SU-DHL-6 (cell line): ENCODE data around the gene DIPK1B.

ENCODE experiments used
- H2AFZ ChIP-seq: fragments of 200-600 bp; sonication (generic); 2 replicates; pipeline ENCODE4 v1.6.1; 2014; ENCODE audit warnings: low read depth, mild to moderate bottlenecking, moderate library complexity, mixed read lengths, antibody characterized with exemption, low read length; ENCODE audit not compliant: severe bottlenecking
- H3F3A ChIP-seq: fragments of 200-600 bp; shearing (Covaris generic); 2 replicates; pipeline ENCODE4 v1.6.0; 2016; ENCODE audit warnings: antibody characterized with exemption, mild to moderate bottlenecking; ENCODE audit not compliant: insufficient read depth
- H3K27ac ChIP-seq: fragments of 200-600 bp; sonication (generic); 2 replicates; pipeline ENCODE4 v1.5.1; 2016; ENCODE audit warnings: low read depth, mild to moderate bottlenecking, low read length, moderate library complexity, mixed read lengths
- H3K27me3 ChIP-seq: fragments of 200-600 bp; sonication (generic), shearing (Covaris generic); 2 replicates; pipeline ENCODE4 v1.6.0; 2014; ENCODE audit warnings: mild to moderate bottlenecking, low read length
- H3K36me3 ChIP-seq: fragments of 200-600 bp; sonication (generic); 2 replicates; pipeline ENCODE4 v1.6.1; 2014; ENCODE audit warnings: mild to moderate bottlenecking, low read length, mixed read lengths
- H3K4me2 ChIP-seq: fragments of 300-600, 200-600 bp; shearing (Covaris generic), sonication (generic); 2 replicates; pipeline ENCODE4 v1.6.0; 2014; ENCODE audit warnings: low read length, low read depth, mild to moderate bottlenecking; ENCODE audit not compliant: poor library complexity, severe bottlenecking
- H3K4me3 ChIP-seq: fragments of 200-600 bp; sonication (generic); 2 replicates; pipeline ENCODE4 v1.5.1; 2014; ENCODE audit warnings: antibody characterized with exemption, low read length, mild to moderate bottlenecking, mixed read lengths; ENCODE audit not compliant: insufficient read depth, poor library complexity, severe bottlenecking
- H3K79me2 ChIP-seq: fragments of 200-600 bp; sonication (generic); 2 replicates; pipeline ENCODE4 v1.6.1; 2014; ENCODE audit warnings: mild to moderate bottlenecking, low read length, moderate library complexity; ENCODE audit not compliant: insufficient read depth
- H3K9ac ChIP-seq: fragments of 200-600 bp; sonication (generic); 2 replicates; pipeline ENCODE4 v1.7.0; 2014; ENCODE audit warnings: mild to moderate bottlenecking, low read length
- H3K9me2 ChIP-seq: fragments of 200-600 bp; sonication (generic); replicated peaks from 2 replicates; pipeline ENCODE4 v1.6.1; 2014; ENCODE audit warnings: low read length; ENCODE audit not compliant: insufficient read depth
- H3K9me3 ChIP-seq: fragments of 200-600 bp; sonication (generic); 2 replicates; pipeline ENCODE4 v1.6.1; 2014; ENCODE audit warnings: low read length, mixed read lengths; ENCODE audit not compliant: insufficient read depth
- H4K20me1 ChIP-seq: fragments of 200-600 bp; sonication (generic); 2 replicates; pipeline ENCODE4 v1.6.1; 2014; ENCODE audit warnings: low read depth, mild to moderate bottlenecking, antibody characterized with exemption, low read length, moderate library complexity, mixed read lengths
- CTCF ChIP-seq: fragments of 200-600 bp; sonication (generic); IDR thresholded peaks from one replicate; pipeline ENCODE4 v1.5.1; 2017; ENCODE audit warnings: antibody characterized with exemption, mild to moderate bottlenecking, low read length, moderate library complexity; ENCODE audit not compliant: insufficient read depth, poor library complexity, severe bottlenecking
- EZH2phosphoT487 ChIP-seq: fragments of 200-600 bp; sonication (generic), shearing (Covaris generic); conservative IDR thresholded peaks from 2 replicates; pipeline ENCODE4 v1.6.1; 2018; ENCODE audit warnings: mild to moderate bottlenecking, antibody characterized with exemption, low read length, moderate library complexity, mixed read lengths

Gene DIPK1B

GRCh38 chr9:136722093-136722968, 10.0 kb downstream of the DIPK1B start:
- no peak overlapping the region for H3K27ac ChIP-seq
- H3K9me3 ChIP-seq, result no peaks in the 10 kb centered on the region
- peaks cover 28% of the 10 kb centered on the region for H3F3A ChIP-seq
- H3K36me3 ChIP-seq, result peaks cover 22% of the 10 kb centered on the region
- H3K79me2 ChIP-seq, result peaks cover 11% of the 10 kb centered on the region
- no peaks in the 10 kb centered on the region for H3K27me3 ChIP-seq
- H4K20me1 ChIP-seq, result peaks cover 16% of the 10 kb centered on the region; the same call in 1 of the 2 replicates
- no peak overlapping the region for H3K9ac ChIP-seq
- no peak overlapping the region for H3K4me3 ChIP-seq
- H3K4me2 ChIP-seq, result no peak overlapping the region
- TF ChIP-seq CTCF (no peak), EZH2phosphoT487 (no peak)
- H2AFZ ChIP-seq, result no peak overlapping the region
- no peaks in the 10 kb centered on the region for H3K9me2 ChIP-seq

- H3K9me2 ChIP-seq, result no peaks in the 10 kb centered on the region
- H4K20me1 ChIP-seq, result peaks cover 18% of the 10 kb centered on the region; the same call in 1 of the 2 replicates
- H3K36me3 ChIP-seq, result peaks cover 24% of the 10 kb centered on the region
- no peak overlapping the region for H3K27ac ChIP-seq
- peaks cover 31% of the 10 kb centered on the region for H3F3A ChIP-seq
- no peaks in the 10 kb centered on the region for H3K9me3 ChIP-seq
- H3K4me2 ChIP-seq, result no peak overlapping the region
- no peaks in the 10 kb centered on the region for H3K27me3 ChIP-seq
- H3K79me2 ChIP-seq, result peaks cover 16% of the 10 kb centered on the region
- no peak overlapping the region for H3K9ac ChIP-seq
- H3K4me3 ChIP-seq, result no peak overlapping the region
- H2AFZ ChIP-seq, result no peak overlapping the region
- no peak for TF ChIP-seq CTCF
- TF ChIP-seq EZH2phosphoT487, result no peak
Measured at GRCh38 chr9:136722969-136723356, 10.6 kb downstream of the DIPK1B start.

- Histone ChIP-seq H3K4me2 (no peak overlapping the region), H3F3A (peaks cover 31% of the 10 kb centered on the region), H4K20me1 (peaks cover 18% of the 10 kb centered on the region; the same call in 1 of the 2 replicates)
Measured at GRCh38 chr9:136723362-136723976, 11.1 kb downstream of the DIPK1B start.

More at GRCh38 chr9:136723362-136723976, 11.1 kb downstream of the DIPK1B start:
- Histone ChIP-seq H3K9me3 (no peaks in the 10 kb centered on the region), H3K9me2 (no peaks in the 10 kb centered on the region), H3K4me3 (no peak overlapping the region), H3K79me2 (peaks cover 16% of the 10 kb centered on the region), H3K36me3 (peaks cover 24% of the 10 kb centered on the region), H3K9ac (no peak overlapping the region), H2AFZ (no peak overlapping the region), H3K27me3 (no peaks in the 10 kb centered on the region), H3K27ac (no peak overlapping the region)
- TF ChIP-seq CTCF (no peak), EZH2phosphoT487 (no peak)
